HepG2 (cell line): ENCODE data around the gene C14orf119.

ENCODE experiments used
- ATF3 ChIP-seq: sonication (generic); formaldehyde crosslinking; IDR thresholded peaks from 2 replicates; pipeline ENCODE4 v1.4.0; 2020; ENCODE audit warnings: missing genetic modification reagents
- CHD4 ChIP-seq: fragments of 200-600 bp; sonication (generic); IDR thresholded peaks from 2 replicates; pipeline ENCODE4 v1.7.0; 2017; ENCODE audit warnings: mild to moderate bottlenecking, low read length, borderline replicate concordance
- MXI1 ChIP-seq: IDR thresholded peaks from 3 replicates; pipeline ENCODE4 v1.6.1; 2012; ENCODE audit warnings: low read depth, low read length, inconsistent platforms, borderline replicate concordance
- ZNF432 ChIP-seq: sonication (generic); formaldehyde crosslinking; IDR thresholded peaks from 2 replicates; pipeline ENCODE4 v1.5.0; 2020; ENCODE audit warnings: missing genetic modification reagents, mild to moderate bottlenecking, borderline replicate concordance

GRCh38 chr14:23119363-23120327, 24.3 kb downstream of the C14orf119 start:
- TF ChIP-seq ATF3 (CRISPR knock-in tag) = no peak
- TF ChIP-seq CHD4 = no peak
- no peak for TF ChIP-seq ZNF432 (CRISPR knock-in tag)
- no peak for TF ChIP-seq MXI1
